A673 (cell line): ENCODE measurements around the gene SORBS2. TPM values are rescaled to one million over a fixed set of nuclear protein-coding genes. Genes with fewer than 3 reads are reported as not detected.

ENCODE experiments used
- BruUV-seq: library from RNA; stranded (reverse); fragments of 400-500 nt; replicated peaks from 2 replicates; lab custom pipeline; 2021; lab: Mats Ljungman, UMichigan
- CTCF ChIA-PET: fragments of 300-600 bp; sonication (Branson Sonifier 250); formaldehyde crosslinking; loops from one replicate; lab custom pipeline; 2022; ENCODE audit warnings: antibody characterized with exemption; lab: Charles Lee
- POLR2A ChIA-PET: fragments of 300-600 bp; sonication (Branson Sonifier 250); formaldehyde crosslinking; loops from one replicate; lab custom pipeline; 2022; ENCODE audit warnings: antibody characterized with exemption; ENCODE audit not compliant: low non-redundant PET; lab: Charles Lee
- DNase-seq: peaks from one replicate; pipeline ENCODE4 v3.0.0-alpha.2; 2015; ENCODE audit warnings: low spot score
- H3K27ac ChIP-seq: fragments of 200-600 bp; sonication (generic); 2 replicates; pipeline ENCODE4 v1.5.1; 2016; ENCODE audit warnings: mixed run types, low read depth, mild to moderate bottlenecking, mixed read lengths, antibody characterized with exemption, low read length; ENCODE audit not compliant: poor library complexity, severe bottlenecking
- H3K27me3 ChIP-seq: fragments of 200-600 bp; sonication (generic); replicated peaks from 2 replicates; pipeline ENCODE4 v1.6.1; 2017; ENCODE audit warnings: mixed run types, low read depth, mild to moderate bottlenecking, mixed read lengths, antibody characterized with exemption, low read length; ENCODE audit not compliant: insufficient read depth, poor library complexity
- H3K36me3 ChIP-seq: fragments of 200-600 bp; sonication (generic); 2 replicates; pipeline ENCODE4 v1.6.1; 2016; ENCODE audit warnings: mixed run types, mild to moderate bottlenecking, mixed read lengths, antibody characterized with exemption, low read length; ENCODE audit not compliant: insufficient read depth, poor library complexity, severe bottlenecking
- H3K4me1 ChIP-seq: fragments of 200-600 bp; sonication (generic); 2 replicates; pipeline ENCODE4 v1.6.1; 2017; ENCODE audit warnings: mixed run types, mild to moderate bottlenecking, mixed read lengths, antibody characterized with exemption, low read length; ENCODE audit not compliant: insufficient read depth, poor library complexity, severe bottlenecking
- H3K4me3 ChIP-seq: fragments of 200-600 bp; sonication (generic); 2 replicates; pipeline ENCODE4 v1.5.1; 2016; ENCODE audit warnings: low read depth, mixed run types, mild to moderate bottlenecking, mixed read lengths, low read length; ENCODE audit not compliant: poor library complexity, severe bottlenecking
- H3K9me3 ChIP-seq: fragments of 200-600 bp; sonication (generic); 2 replicates; pipeline ENCODE4 v1.6.1; 2016; ENCODE audit warnings: mixed run types, low read depth, mild to moderate bottlenecking, mixed read lengths, antibody characterized with exemption, low read length; ENCODE audit not compliant: poor library complexity, severe bottlenecking
- EZH2 ChIP-seq: fragments of 200-600 bp; sonication (generic); IDR thresholded peaks from 2 replicates; pipeline ENCODE4 v1.6.1; 2017; ENCODE audit warnings: borderline replicate concordance, low read depth, mild to moderate bottlenecking, mixed read lengths, antibody characterized with exemption, low read length; ENCODE audit not compliant: poor library complexity, severe bottlenecking
- intact Hi-C: fragments of 100-400 bp; cut with micrococcal nuclease; formaldehyde crosslinking; loops from one replicate; pipeline ENCODE4 v1.10.0; 2022; ENCODE audit not compliant: unreplicated experiment
- total RNA-seq: library from RNA; stranded (reverse); gene quantifications from 2 replicates; pipeline ENCODE4 v1.2.3, GENCODE V29; 2021
- TF ChIP-seq, protein P1 (sequence below): fragments of 300-800, 200-600 bp; sonication (generic); conservative IDR thresholded peaks from 2 replicates; pipeline ENCODE4 v1.5.1; 2017; ENCODE audit warnings: low read depth, mild to moderate bottlenecking, antibody characterized with exemption, low read length, moderate library complexity, mixed read lengths

SORBS2 gene
- total RNA-seq, 1 experiment from 2014 or later: not detected

GRCh38 chr4:185805979-185806378 is 6.0 kb downstream of the SORBS2 start:
- POLR2A ChIA-PET: no interaction called here
- H3K27me3 ChIP-seq: peaks cover 25% of the 10 kb centered on the region
- H3K27ac ChIP-seq: no peak overlapping the region
- no peaks in the 10 kb centered on the region for H3K4me1 ChIP-seq
- CTCF ChIA-PET: no interaction called here
- DNase-seq: no peak
- H3K9me3 ChIP-seq: no peaks in the 10 kb centered on the region
- intact Hi-C loops: no loop called here
- H3K36me3 ChIP-seq: no peaks in the 10 kb centered on the region
- TF ChIP-seq EZH2: no peak
- TF ChIP-seq, protein P1, sequence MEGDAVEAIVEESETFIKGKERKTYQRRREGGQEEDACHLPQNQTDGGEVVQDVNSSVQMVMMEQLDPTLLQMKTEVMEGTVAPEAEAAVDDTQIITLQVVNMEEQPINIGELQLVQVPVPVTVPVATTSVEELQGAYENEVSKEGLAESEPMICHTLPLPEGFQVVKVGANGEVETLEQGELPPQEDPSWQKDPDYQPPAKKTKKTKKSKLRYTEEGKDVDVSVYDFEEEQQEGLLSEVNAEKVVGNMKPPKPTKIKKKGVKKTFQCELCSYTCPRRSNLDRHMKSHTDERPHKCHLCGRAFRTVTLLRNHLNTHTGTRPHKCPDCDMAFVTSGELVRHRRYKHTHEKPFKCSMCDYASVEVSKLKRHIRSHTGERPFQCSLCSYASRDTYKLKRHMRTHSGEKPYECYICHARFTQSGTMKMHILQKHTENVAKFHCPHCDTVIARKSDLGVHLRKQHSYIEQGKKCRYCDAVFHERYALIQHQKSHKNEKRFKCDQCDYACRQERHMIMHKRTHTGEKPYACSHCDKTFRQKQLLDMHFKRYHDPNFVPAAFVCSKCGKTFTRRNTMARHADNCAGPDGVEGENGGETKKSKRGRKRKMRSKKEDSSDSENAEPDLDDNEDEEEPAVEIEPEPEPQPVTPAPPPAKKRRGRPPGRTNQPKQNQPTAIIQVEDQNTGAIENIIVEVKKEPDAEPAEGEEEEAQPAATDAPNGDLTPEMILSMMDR: no peak
- H3K4me3 ChIP-seq: no peak overlapping the region
- no TSS peak for BruUV-seq

DNA sequence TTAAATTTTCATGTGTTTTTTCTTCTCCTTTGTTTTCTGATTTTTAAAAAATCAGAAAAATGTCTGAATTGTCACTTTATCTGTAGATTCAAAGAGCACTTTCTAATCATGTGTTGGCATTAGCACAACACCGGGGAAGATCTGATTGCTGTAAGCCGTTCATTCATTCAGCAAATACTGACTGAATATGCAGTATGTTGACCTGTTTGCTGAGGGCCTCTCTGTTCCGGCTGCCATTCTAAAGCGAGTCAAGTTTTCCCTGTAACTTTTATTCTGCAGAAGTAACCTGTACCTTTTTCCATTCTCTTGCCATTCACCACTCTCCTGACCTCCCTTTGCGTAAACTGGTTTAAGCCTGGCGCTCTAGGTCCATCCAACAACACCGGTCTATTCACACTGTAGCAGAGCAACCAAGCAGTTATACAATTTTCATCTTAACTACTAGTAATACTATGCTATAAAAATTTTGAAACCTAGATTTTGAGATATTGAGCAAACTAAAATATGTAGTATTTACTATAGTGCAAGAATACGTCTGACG is 6.7 kb downstream of the SORBS2 start:
- no TSS peak for BruUV-seq
- DNase-seq: no peak
- ChIA-PET CTCF (no interaction called here), POLR2A (no interaction called here)
- TF ChIP-seq, protein P1: no peak
- no peak for TF ChIP-seq EZH2
- Histone ChIP-seq H3K27ac (no peak overlapping the region), H3K9me3 (no peaks in the 10 kb centered on the region), H3K4me3 (no peak overlapping the region), H3K27me3 (peaks cover 21% of the 10 kb centered on the region), H3K4me1 (no peaks in the 10 kb centered on the region), H3K36me3 (no peaks in the 10 kb centered on the region)
- intact Hi-C loops: no loop called here

- DNase-seq: no peak
- H3K36me3 ChIP-seq: no peaks in the 10 kb centered on the region
- no peak overlapping the region for H3K4me3 ChIP-seq
- POLR2A ChIA-PET: no interaction called here
- TF ChIP-seq, protein P1: no peak
- TF ChIP-seq EZH2: no peak
- CTCF ChIA-PET: no interaction called here
- peaks cover 1% of the 10 kb centered on the region for H3K27me3 ChIP-seq
- no peaks in the 10 kb centered on the region for H3K9me3 ChIP-seq
- intact Hi-C loops: no loop called here
- H3K27ac ChIP-seq: no peak overlapping the region
- no TSS peak for BruUV-seq
- H3K4me1 ChIP-seq: no peaks in the 10 kb centered on the region
Measured at GRCh38 chr4:185803022-185803421, 9.0 kb downstream of the SORBS2 start.
